VCaP (cell line): ENCODE results near the gene GBE1.
"Not testable (repeated sequence)": the region's sequence is repeated elsewhere in the genome, so short reads cannot be mapped to it uniquely, and the experiment has no call there.

ENCODE experiments used
- H3K27ac ChIP-seq: fragments of 450-650 bp; 2 replicates; pipeline ENCODE4 v1.5.1; 2017
- TF ChIP-seq, protein P1 (sequence below): fragments of 450-650 bp; conservative IDR thresholded peaks from 2 replicates; pipeline ENCODE4 v1.5.1; 2017; ENCODE audit warnings: mild to moderate bottlenecking, moderate library complexity

GBE1 gene

DNA sequence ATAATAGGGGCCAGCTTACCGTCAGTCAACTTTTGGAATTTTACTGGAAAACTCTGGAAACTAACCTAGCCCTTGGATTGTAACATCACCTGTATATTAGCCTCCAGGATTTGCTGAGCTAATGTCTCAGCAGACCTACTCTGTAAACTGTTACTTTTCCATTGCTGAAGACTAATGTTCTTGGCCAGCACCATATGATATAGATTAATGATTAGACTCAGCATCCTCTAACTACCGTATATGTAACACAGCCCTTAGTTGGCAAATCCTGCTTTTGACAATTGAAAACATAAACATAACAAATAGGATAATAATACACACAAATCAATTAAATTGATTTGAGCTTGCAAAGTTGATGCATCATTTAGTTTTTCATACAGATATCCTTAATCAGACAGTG, 26.6 kb upstream of the GBE1 start:
- H3K27ac ChIP-seq, result no peak overlapping the region
- TF ChIP-seq, protein P1, sequence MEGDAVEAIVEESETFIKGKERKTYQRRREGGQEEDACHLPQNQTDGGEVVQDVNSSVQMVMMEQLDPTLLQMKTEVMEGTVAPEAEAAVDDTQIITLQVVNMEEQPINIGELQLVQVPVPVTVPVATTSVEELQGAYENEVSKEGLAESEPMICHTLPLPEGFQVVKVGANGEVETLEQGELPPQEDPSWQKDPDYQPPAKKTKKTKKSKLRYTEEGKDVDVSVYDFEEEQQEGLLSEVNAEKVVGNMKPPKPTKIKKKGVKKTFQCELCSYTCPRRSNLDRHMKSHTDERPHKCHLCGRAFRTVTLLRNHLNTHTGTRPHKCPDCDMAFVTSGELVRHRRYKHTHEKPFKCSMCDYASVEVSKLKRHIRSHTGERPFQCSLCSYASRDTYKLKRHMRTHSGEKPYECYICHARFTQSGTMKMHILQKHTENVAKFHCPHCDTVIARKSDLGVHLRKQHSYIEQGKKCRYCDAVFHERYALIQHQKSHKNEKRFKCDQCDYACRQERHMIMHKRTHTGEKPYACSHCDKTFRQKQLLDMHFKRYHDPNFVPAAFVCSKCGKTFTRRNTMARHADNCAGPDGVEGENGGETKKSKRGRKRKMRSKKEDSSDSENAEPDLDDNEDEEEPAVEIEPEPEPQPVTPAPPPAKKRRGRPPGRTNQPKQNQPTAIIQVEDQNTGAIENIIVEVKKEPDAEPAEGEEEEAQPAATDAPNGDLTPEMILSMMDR, result no peak

DNA sequence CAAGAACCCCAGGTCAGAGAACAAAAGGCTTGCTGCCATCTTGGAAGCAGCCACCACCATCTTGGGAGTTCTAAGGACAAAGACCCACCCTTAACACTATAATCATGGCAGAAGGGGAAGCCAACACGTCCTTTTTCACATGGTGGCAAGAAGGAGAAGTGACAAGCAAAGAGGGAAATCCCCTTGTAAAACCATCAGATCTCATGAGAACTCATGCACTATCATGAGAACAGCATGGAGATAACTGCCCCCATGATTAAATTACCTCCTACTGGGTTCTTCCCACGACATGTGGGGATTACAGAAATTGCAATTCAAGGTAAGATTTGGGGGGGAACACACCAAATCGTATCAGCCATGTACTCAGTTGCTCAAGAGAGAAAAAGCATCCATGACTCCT, 21.1 kb upstream of the GBE1 start:
- H3K27ac ChIP-seq, result no peak overlapping the region
- TF ChIP-seq, protein P1, result no peak

DNA sequence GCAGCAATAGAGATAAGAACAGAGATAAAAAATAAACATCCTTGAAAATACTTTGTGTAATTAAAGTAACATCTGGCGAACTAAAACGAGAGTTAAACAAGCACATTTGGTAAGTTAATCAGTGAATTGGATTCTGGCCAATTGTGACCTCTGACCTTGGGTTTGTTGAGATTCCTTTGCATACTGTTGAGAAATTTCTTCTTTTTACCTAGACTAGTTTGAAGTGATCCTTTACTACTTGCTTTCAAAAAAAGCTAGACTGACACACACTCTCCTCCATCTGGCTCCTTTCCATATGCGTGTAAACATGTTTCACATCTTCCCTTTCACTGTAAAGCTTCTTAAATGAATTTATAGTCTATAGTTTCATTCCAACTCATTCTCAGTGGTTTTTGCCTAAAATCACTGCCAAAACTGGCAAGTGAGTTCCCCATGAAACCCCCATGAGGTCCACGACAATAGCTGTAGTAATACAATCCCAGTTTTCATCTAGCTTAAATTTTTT, 17.3 kb upstream of the GBE1 start:
- TF ChIP-seq, protein P1, result no peak
- H3K27ac ChIP-seq, result no peak overlapping the region

DNA sequence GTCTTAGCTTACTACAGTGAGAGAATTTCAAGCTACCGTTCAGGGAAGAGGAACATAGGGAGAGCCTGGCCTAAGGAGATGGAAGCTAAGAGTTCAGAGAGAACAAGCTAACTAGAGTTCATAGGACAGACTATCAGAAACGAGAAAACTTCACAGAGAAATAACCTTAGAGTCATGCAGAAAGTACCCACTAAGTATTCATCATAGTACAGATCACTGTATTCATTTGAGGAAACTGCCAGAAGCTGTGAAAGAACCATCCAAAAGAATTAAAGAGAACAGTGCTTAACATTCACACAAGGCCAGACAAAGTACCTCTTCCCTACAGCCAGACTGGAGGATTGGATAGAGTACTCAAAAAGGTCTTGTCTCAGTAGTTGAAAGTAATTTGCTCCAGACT, 15.2 kb upstream of the GBE1 start:
- TF ChIP-seq, protein P1, result no peak
- no peak overlapping the region for H3K27ac ChIP-seq

DNA sequence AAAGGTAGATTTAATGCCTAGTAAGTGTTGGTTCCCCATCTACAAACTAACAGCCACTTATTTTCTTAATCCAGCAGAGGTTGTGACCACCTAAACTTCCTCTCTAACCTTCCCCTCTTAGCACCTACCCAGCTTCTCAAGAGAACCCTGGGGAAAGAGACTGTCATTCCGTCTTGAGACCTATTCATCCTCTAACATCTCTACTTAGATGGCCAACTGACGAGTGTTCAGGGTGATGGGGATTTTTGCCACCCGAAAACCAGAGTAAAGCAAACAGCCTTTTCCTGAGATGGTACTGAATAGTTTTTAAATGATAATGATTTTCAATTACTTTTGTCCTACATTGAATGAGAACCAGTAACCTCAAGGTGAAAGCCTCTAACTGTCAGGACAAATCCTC, 9.3 kb upstream of the GBE1 start:
- TF ChIP-seq, protein P1, result no peak
- H3K27ac ChIP-seq, result no peak overlapping the region

DNA sequence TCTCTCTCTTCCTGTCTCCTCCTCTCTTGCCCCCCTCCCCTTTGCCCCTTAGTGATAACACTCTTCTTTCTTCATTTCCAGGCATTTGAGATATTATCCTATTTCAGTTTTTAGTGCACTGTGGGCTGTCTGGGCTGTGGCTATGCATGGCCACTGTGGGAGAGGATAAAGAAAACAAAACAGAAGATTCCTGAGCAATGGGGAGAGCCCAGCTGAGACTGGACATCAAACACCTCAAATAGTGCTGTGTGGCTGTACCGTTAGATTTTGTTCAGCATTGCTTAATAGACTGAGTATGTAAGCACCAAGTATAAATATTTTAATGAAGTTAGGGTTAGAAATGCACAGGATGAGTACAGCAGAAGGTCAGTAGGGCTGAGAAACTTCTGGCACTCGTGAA, 7.9 kb upstream of the GBE1 start:
- TF ChIP-seq, protein P1, result no peak
- no peak overlapping the region for H3K27ac ChIP-seq

DNA sequence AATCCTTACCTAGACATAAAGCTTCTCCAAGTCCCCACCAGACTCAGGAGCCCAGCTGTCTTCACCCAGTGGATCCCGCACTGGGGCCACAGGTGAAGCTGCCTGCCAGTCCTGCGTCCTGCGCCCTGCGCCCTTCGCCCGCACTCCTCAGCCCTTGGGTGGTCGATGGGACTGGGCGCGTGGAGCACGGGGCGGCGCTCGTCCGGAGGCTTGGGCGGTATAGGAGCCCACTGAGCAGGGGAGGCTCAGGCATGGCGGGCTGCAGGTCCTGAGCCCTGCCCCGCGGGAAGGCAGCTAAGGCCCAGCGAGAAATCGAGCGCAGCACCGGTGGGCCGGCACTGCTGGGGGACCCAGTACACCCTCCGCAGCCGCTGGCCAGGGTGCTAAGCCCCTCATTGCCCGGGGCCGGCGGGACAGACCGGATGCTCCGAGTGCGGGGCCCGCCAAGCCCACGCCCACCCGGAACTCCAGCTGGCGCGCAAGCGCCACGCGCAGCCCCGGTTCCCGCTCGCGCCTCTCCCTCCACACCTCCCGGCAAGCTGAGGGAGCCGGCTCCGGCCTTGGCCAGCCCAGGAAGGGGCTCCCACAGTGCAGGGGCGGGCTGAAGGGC, 5.9 kb upstream of the GBE1 start:
- not testable (repeated sequence) for H3K27ac ChIP-seq

DNA sequence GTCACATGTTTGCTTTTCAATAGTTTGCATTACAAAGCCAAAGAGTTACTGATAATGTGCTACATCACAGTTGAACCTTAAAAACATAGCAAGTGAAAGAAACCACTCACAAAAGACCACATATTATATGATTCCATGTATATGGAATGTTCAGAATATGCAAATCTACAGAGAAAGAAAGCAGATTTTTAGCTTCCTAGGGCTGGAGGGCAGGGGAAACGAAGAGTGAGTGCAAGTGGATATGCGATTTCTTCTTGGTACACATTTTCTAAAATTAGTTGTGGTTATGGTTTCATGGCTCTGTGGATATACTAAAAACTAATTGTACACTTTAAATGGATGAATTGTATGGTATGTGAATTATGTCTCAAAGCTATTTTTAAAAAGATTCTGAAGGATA, 4.0 kb upstream of the GBE1 start:
- no peak overlapping the region for H3K27ac ChIP-seq
- TF ChIP-seq, protein P1, result no peak
